IMR-90 (cell line): ENCODE measurements around the gene SLC23A2. TPM values are rescaled to one million over a fixed set of nuclear protein-coding genes. Genes with fewer than 3 reads are reported as not detected.

Source experiments
- ATAC-seq: fragments of 200-7000 bp; cut with Tn5 transposase; 2 replicates; pipeline ENCODE4 v1.9.1; 2020; ENCODE audit warnings: low read depth, mild to moderate bottlenecking, moderate library complexity
- BruUV-seq: library from RNA; stranded (reverse); fragments of 400-500 nt; replicated peaks from 2 replicates; lab custom pipeline; 2021; lab: Mats Ljungman, UMichigan
- CTCF ChIA-PET: fragments of 300-600 bp; formaldehyde crosslinking; extraction: SDS; loops from one replicate; lab custom pipeline; 2021; ENCODE audit warnings: antibody characterized with exemption; lab: Yijun Ruan, JAX
- POLR2A ChIA-PET: fragments of 300-600 bp; sonication (Branson Sonifier 250); formaldehyde crosslinking; loops from one replicate; lab custom pipeline; 2022; ENCODE audit warnings: antibody characterized with exemption; ENCODE audit not compliant: unreplicated experiment; lab: Charles Lee
- DNase-seq: peaks from one replicate; pipeline ENCODE4 v3.0.0; 2013
- H2AFZ ChIP-seq: replicated peaks from 2 replicates; pipeline ENCODE3; 2013; ENCODE audit warnings: low read length, mild to moderate bottlenecking; ENCODE audit not compliant: poor library complexity
- H2AK5ac ChIP-seq: 2 replicates; pipeline ENCODE4 v1.6.1; 2013; ENCODE audit warnings: low read depth, low read length, inconsistent platforms
- H2AK9ac ChIP-seq: replicated peaks from 2 replicates; pipeline ENCODE3; 2013; ENCODE audit warnings: mild to moderate bottlenecking, low read depth, low read length, moderate library complexity; ENCODE audit not compliant: poor library complexity
- H2BK120ac ChIP-seq: 2 replicates; pipeline ENCODE4 v1.6.1; 2013; ENCODE audit warnings: low read depth, low read length, inconsistent platforms
- H2BK15ac ChIP-seq: 3 replicates; pipeline ENCODE4 v1.6.1; 2013; ENCODE audit warnings: low read depth, low read length, inconsistent platforms
- H2BK20ac ChIP-seq: 2 replicates; pipeline ENCODE4 v1.6.1; 2013; ENCODE audit warnings: low read depth, mild to moderate bottlenecking, inconsistent platforms, low read length, moderate library complexity
- H2BK5ac ChIP-seq: 2 replicates; pipeline ENCODE4 v1.6.1; 2013; ENCODE audit warnings: mild to moderate bottlenecking, low read depth, low read length, inconsistent platforms; ENCODE audit not compliant: poor library complexity, severe bottlenecking
- H3K14ac ChIP-seq: replicated peaks from 2 replicates; pipeline ENCODE4 v1.6.1; 2013; ENCODE audit warnings: low read depth, low read length, inconsistent platforms
- H3K18ac ChIP-seq: 2 replicates; pipeline ENCODE4 v1.6.1; 2013; ENCODE audit warnings: low read depth, low read length, control low read depth
- H3K23ac ChIP-seq: 2 replicates; pipeline ENCODE4 v1.6.1; 2013; ENCODE audit warnings: low read depth, low read length, inconsistent platforms
- H3K27ac ChIP-seq: 2 replicates; pipeline ENCODE4 v1.5.1; 2013; ENCODE audit warnings: mild to moderate bottlenecking, control low read depth, low read length; ENCODE audit not compliant: insufficient read depth
- H3K27me3 ChIP-seq: 2 replicates; pipeline ENCODE4 v1.6.1; 2013; ENCODE audit warnings: low read length; ENCODE audit not compliant: control insufficient read depth, insufficient read depth
- H3K36me3 ChIP-seq: 2 replicates; pipeline ENCODE4 v1.6.1; 2013; ENCODE audit warnings: low read length, mixed read lengths; ENCODE audit not compliant: control insufficient read depth, insufficient read depth
- H3K4ac ChIP-seq: 2 replicates; pipeline ENCODE4 v1.6.1; 2013; ENCODE audit warnings: low read depth, low read length, inconsistent platforms
- H3K4me1 ChIP-seq: 2 replicates; pipeline ENCODE4 v1.6.1; 2013; ENCODE audit warnings: low read length, mixed read lengths; ENCODE audit not compliant: control insufficient read depth, insufficient read depth
- H3K4me2 ChIP-seq: 2 replicates; pipeline ENCODE4 v1.6.1; 2013; ENCODE audit warnings: low read depth, mild to moderate bottlenecking, control low read depth, low read length, moderate library complexity
- H3K4me3 ChIP-seq: 2 replicates; pipeline ENCODE4 v1.5.1; 2013; ENCODE audit warnings: low read depth, mild to moderate bottlenecking, control low read depth, low read length, moderate library complexity; ENCODE audit not compliant: insufficient read depth
- H3K56ac ChIP-seq: 2 replicates; pipeline ENCODE4 v1.6.1; 2013; ENCODE audit warnings: low read length, inconsistent platforms; ENCODE audit not compliant: insufficient read depth; ENCODE audit errors: extremely low read depth
- H3K79me1 ChIP-seq, 2 experiments: 2 replicates each; pipeline ENCODE4 v1.6.1; 2013; ENCODE audit warnings: low read length in 2 of 2, inconsistent platforms in 1 of 2, low read depth in 1 of 2
- H3K9ac ChIP-seq: 2 replicates; pipeline ENCODE4 v1.6.1; 2013; ENCODE audit warnings: low read depth, low read length, control low read depth
- H3K9me1 ChIP-seq: 2 replicates; pipeline ENCODE4 v1.6.1; 2013; ENCODE audit warnings: low read length, inconsistent platforms; ENCODE audit not compliant: insufficient read depth
- H3K9me3 ChIP-seq: 2 replicates; pipeline ENCODE4 v1.6.1; 2013; ENCODE audit warnings: low read length; ENCODE audit not compliant: control insufficient read depth, insufficient read depth
- H4K20me1 ChIP-seq: 2 replicates; pipeline ENCODE4 v1.6.1; 2013; ENCODE audit warnings: low read length, inconsistent platforms; ENCODE audit not compliant: insufficient read depth
- H4K5ac ChIP-seq: 2 replicates; pipeline ENCODE4 v1.6.1; 2013; ENCODE audit warnings: mild to moderate bottlenecking, low read depth, low read length, control low read depth
- H4K8ac ChIP-seq, 2 experiments: 2 replicates each; pipeline ENCODE4 v1.6.1; 2013; ENCODE audit warnings: low read depth in 2 of 2, low read length in 2 of 2, control low read depth in 1 of 2, inconsistent platforms in 1 of 2
- H4K91ac ChIP-seq: 2 replicates; pipeline ENCODE4 v1.6.1; 2013; ENCODE audit warnings: low read depth, low read length, inconsistent platforms; ENCODE audit not compliant: insufficient read depth
- CEBPB ChIP-seq: IDR thresholded peaks from 2 replicates; pipeline ENCODE4 v1.6.1; 2012; ENCODE audit warnings: low read depth, low read length, improper control_type of control experiment
- CHD1 ChIP-seq: IDR thresholded peaks from 2 replicates; pipeline ENCODE4 v1.6.1; 2012; ENCODE audit warnings: low read depth, low read length, improper control_type of control experiment
- MXI1 ChIP-seq: IDR thresholded peaks from 2 replicates; pipeline ENCODE4 v1.6.1; 2012; ENCODE audit warnings: low read depth, mild to moderate bottlenecking, low read length, moderate library complexity, borderline replicate concordance
- POLR2A ChIP-seq: IDR thresholded peaks from 2 replicates; pipeline ENCODE4 v1.6.1; 2012; ENCODE audit warnings: mild to moderate bottlenecking, low read depth, low read length
- RAD21 ChIP-seq: IDR thresholded peaks from 2 replicates; pipeline ENCODE4 v1.6.1; 2012; ENCODE audit warnings: low read length, improper control_type of control experiment
- SMC3 ChIP-seq: fragments of 150-350 bp; IDR thresholded peaks from 2 replicates; pipeline ENCODE4 v1.6.1; 2016; ENCODE audit warnings: low read depth, mild to moderate bottlenecking, antibody characterized with exemption, low read length, moderate library complexity
- whole genome bisulfite sequencing, 2 experiments: methylation state at CpG; one replicate each; pipeline versions ENCODE4 v1.1.5 to v1.1.7; 2013; ENCODE audit warnings: missing lambda C conversion rate in 2 of 2; ENCODE audit not compliant: insufficient read length in 1 of 2; ENCODE audit errors: extremely low coverage in 2 of 2; 5-methylcytosine and 5-hydroxymethylcytosine counted together
- dilution Hi-C: fragments of 300-500 bp; cut with HindIII; formaldehyde crosslinking; loops from one replicate; pipeline ENCODE4 v1.14.3; 2018; ENCODE audit warnings: low sequenced_read_pairs; ENCODE audit not compliant: unreplicated experiment
- in situ Hi-C: fragments of 300-500 bp; cut with MboI; formaldehyde crosslinking; loops from 3 replicates; pipeline ENCODE4 v1.14.3; 2019; ENCODE audit warnings: low sequenced_read_pairs, inconsistent platforms, mixed read lengths
- intact Hi-C: fragments of 100-400 bp; cut with micrococcal nuclease; formaldehyde crosslinking; loops from 2 replicates; pipeline ENCODE4 v1.10.0; 2022
- polyA plus RNA-seq, 3 experiments: library from polyadenylated mRNA; depleted of rRNA; stranded (reverse); fragments of >200 nt; gene quantifications; 2 replicates each; pipeline ENCODE4 v1.2.3, GENCODE V29; 2012; ENCODE audit warnings: low replicate concordance in 1 of 3
- total RNA-seq: library from RNA; depleted of rRNA; stranded (reverse); fragments of >200 nt; gene quantifications from 2 replicates; pipeline ENCODE4 v1.2.3, GENCODE V29; 2012
- TF ChIP-seq, protein P1 (sequence below): fragments of 150-350 bp; IDR thresholded peaks from 2 replicates; pipeline ENCODE4 v1.6.1; 2016; ENCODE audit warnings: low read depth, mild to moderate bottlenecking, low read length, moderate library complexity, borderline replicate concordance
- TF ChIP-seq, protein P2 (sequence below): fragments of 150-350 bp; IDR thresholded peaks from 2 replicates; pipeline ENCODE4 v1.6.1; 2017; ENCODE audit warnings: mild to moderate bottlenecking, antibody characterized with exemption, low read length, low read depth

Gene SLC23A2
- total and polyA plus RNA-seq, 2 of the 4 experiments (the other 2 are of a cell fraction) = 10.2 to 14.4 TPM

DNA sequence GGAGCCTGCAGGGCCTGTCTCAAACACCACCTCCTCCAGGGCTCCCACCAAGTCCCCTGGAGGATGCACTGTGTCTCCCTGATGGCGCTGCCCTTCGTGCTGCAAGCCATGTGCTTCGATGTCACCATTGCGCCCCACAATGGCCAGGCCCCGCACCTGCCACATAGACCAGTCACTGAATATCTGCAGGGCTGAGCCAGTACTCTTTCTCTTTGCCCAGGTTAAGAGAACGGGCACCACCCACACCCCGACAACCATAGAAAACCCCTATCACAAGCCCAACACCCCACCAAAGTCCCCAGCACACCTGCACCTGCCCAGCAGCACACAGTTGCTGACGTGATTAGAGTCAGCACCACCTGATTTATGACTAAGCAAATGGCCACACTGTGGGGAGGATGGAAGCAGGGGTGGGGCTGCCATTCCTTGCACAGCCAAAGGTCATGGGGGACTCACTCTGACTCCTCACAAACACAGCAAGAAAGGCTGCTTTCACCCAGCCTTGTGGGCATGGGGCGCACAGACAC is 104.3 kb downstream of the SLC23A2 start:
- Histone ChIP-seq H3K4ac (no peak overlapping the region; the same call in 1 of the 2 replicates), H2AK5ac (peak overlapping the region; percentile 54), H2BK5ac (no peak overlapping the region), H3K4me1 (peaks cover 11% of the 10 kb centered on the region), H3K4me3 (no peak overlapping the region), H2BK120ac (no peak overlapping the region), H3K9me3 (no peaks in the 10 kb centered on the region), H2AK9ac (no peak overlapping the region), H3K27ac (no peak overlapping the region), H3K79me1 (peaks cover 0 to 11% of the 10 kb centered on the region in 2 experiments; a peak in 1 of 4 replicates), H2BK15ac (no peak overlapping the region), H4K20me1 (0 out of 2 replicates have a peak, but pooled peaks cover 14% of the 10 kb centered on the region), H3K56ac (no peak overlapping the region), H3K9me1 (peaks cover 27% of the 10 kb centered on the region), H4K91ac (no peak overlapping the region), H3K36me3 (peaks cover 14% of the 10 kb centered on the region; the same call in 1 of the 2 replicates), H4K5ac (no peak overlapping the region), H3K9ac (no peak overlapping the region), H3K14ac (no peak overlapping the region), H3K27me3 (no peaks in the 10 kb centered on the region), H3K18ac (no peak overlapping the region), H4K8ac (no peak overlapping the region), H2AFZ (no peak overlapping the region), H2BK20ac (no peak overlapping the region), H3K4me2 (no peak overlapping the region), H3K23ac (no peak overlapping the region)
- WGBS, 2 experiments = 76% methylated on average over 5 of the region's 9 CpGs; no CpG with 5 or more reads in 1 of the 2 experiments
- in situ Hi-C loops = no loop called here
- dilution Hi-C loops = no loop called here
- CTCF ChIA-PET = no interaction called here
- no TSS peak for BruUV-seq
- ATAC-seq (no peak), DNase-seq (no peak)
- POLR2A ChIA-PET = no interaction called here
- intact Hi-C loops = no loop called here
- TF ChIP-seq MXI1 = no peak
- no peak for TF ChIP-seq CEBPB
- no peak for TF ChIP-seq CHD1
- TF ChIP-seq, protein P1, sequence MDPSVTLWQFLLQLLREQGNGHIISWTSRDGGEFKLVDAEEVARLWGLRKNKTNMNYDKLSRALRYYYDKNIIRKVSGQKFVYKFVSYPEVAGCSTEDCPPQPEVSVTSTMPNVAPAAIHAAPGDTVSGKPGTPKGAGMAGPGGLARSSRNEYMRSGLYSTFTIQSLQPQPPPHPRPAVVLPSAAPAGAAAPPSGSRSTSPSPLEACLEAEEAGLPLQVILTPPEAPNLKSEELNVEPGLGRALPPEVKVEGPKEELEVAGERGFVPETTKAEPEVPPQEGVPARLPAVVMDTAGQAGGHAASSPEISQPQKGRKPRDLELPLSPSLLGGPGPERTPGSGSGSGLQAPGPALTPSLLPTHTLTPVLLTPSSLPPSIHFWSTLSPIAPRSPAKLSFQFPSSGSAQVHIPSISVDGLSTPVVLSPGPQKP = no peak
- TF ChIP-seq RAD21 = no peak
- TF ChIP-seq SMC3 = no peak
- TF ChIP-seq, protein P2, sequence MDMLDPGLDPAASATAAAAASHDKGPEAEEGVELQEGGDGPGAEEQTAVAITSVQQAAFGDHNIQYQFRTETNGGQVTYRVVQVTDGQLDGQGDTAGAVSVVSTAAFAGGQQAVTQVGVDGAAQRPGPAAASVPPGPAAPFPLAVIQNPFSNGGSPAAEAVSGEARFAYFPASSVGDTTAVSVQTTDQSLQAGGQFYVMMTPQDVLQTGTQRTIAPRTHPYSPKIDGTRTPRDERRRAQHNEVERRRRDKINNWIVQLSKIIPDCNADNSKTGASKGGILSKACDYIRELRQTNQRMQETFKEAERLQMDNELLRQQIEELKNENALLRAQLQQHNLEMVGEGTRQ = no peak
- no peak for TF ChIP-seq POLR2A
